Measurements from ENCODE around the gene SHISA6. TPM values are rescaled to one million over a fixed set of nuclear protein-coding genes. Genes with fewer than 3 reads are reported as not detected.
"Not testable (repeated sequence)": the region's sequence is repeated elsewhere in the genome, so short reads cannot be mapped to it uniquely, and the experiment has no call there.

SHISA6 gene
- total and polyA plus RNA-seq, 7 donors: 0.22 to 1.8 (median 0.40) TPM

GRCh38 chr17:11300201-11300600 is 59.2 kb downstream of the SHISA6 start:
- no peak for TF ChIP-seq CTCF (IDR thresholded peaks at IDR 0.05)
- H3K4me3 ChIP-seq: no peak overlapping the region
- no peaks in the 10 kb centered on the region for H3K36me3 ChIP-seq (ENCODE audit: insufficient read depth in 1 of 2, low read depth in 1 of 2)
- H3K9me3 ChIP-seq: no peaks in the 10 kb centered on the region
- no peak for DNase-seq
- intact Hi-C loops (cut with DNase I): no loop called here
- no peak overlapping the region for H3K27ac ChIP-seq
- ATAC-seq: no peak
- WGBS, 3 donors: 79 to 86% (median 80%) methylated on average over 7 of the region's 7 CpGs
- H3K4me1 ChIP-seq: no peaks in the 10 kb centered on the region
- H3K27me3 ChIP-seq (ENCODE audit: insufficient read depth in 3 of 3, low read length in 2 of 3): no peaks in the 10 kb centered on the region

GRCh38 chr17:11300738-11301137 is 59.7 kb downstream of the SHISA6 start:
- no peak overlapping the region for H3K4me3 ChIP-seq
- DNase-seq: no peak
- no peaks in the 10 kb centered on the region for H3K27me3 ChIP-seq (ENCODE audit: insufficient read depth in 3 of 3, low read length in 2 of 3)
- intact Hi-C loops (cut with DNase I): no loop called here
- ATAC-seq: no peak
- no peaks in the 10 kb centered on the region for H3K36me3 ChIP-seq (ENCODE audit: insufficient read depth in 1 of 2, low read depth in 1 of 2)
- no peaks in the 10 kb centered on the region for H3K4me1 ChIP-seq
- WGBS, 3 donors: 44 to 60% (median 53%) methylated on average over 6 of the region's 6 CpGs
- TF ChIP-seq CTCF (IDR thresholded peaks at IDR 0.05): no peak
- H3K27ac ChIP-seq: no peak overlapping the region
- H3K9me3 ChIP-seq: no peaks in the 10 kb centered on the region

- H3K9me3 ChIP-seq; H3K4me3 ChIP-seq; H3K27ac ChIP-seq; H3K36me3 ChIP-seq (ENCODE audit: insufficient read depth in 1 of 2, low read depth in 1 of 2); ATAC-seq; DNase-seq; H3K27me3 ChIP-seq (ENCODE audit: insufficient read depth in 3 of 3, low read length in 2 of 3); intact Hi-C loops (cut with DNase I); H3K4me1 ChIP-seq: not testable (repeated sequence)
- 88 to 94% (median 92%) methylated on average over 5 of the region's 5 CpGs for WGBS, 3 donors
Measured at GRCh38 chr17:11301874-11302273, 60.9 kb downstream of the SHISA6 start.

GRCh38 chr17:11302401-11303186 is 61.6 kb downstream of the SHISA6 start:
- Histone ChIP-seq H3K36me3 (ENCODE audit: insufficient read depth in 1 of 2, low read depth in 1 of 2) (no peaks in the 10 kb centered on the region), H3K4me3 (no peak overlapping the region), H3K27ac (no peak overlapping the region), H3K4me1 (no peaks in the 10 kb centered on the region), H3K27me3 (ENCODE audit: insufficient read depth in 3 of 3, low read length in 2 of 3) (no peaks in the 10 kb centered on the region), H3K9me3 (no peaks in the 10 kb centered on the region)
- no peak for TF ChIP-seq CTCF (IDR thresholded peaks at IDR 0.05)
- intact Hi-C loops (cut with DNase I): no loop called here
- WGBS, 3 donors: 41 to 44% (median 42%) methylated on average over 9 of the region's 9 CpGs
- DNase-seq (no peak), ATAC-seq (no peak)

- WGBS, 3 donors: 88 to 89% (median 89%) methylated on average over 12 of the region's 12 CpGs
- Histone ChIP-seq H3K9me3 (no peaks in the 10 kb centered on the region), H3K4me1 (no peaks in the 10 kb centered on the region), H3K36me3 (ENCODE audit: insufficient read depth in 1 of 2, low read depth in 1 of 2) (no peaks in the 10 kb centered on the region), H3K27ac (no peak overlapping the region), H3K27me3 (ENCODE audit: insufficient read depth in 3 of 3, low read length in 2 of 3) (no peaks in the 10 kb centered on the region), H3K4me3 (no peak overlapping the region)
- DNase-seq (no peak), ATAC-seq (no peak)
- intact Hi-C loops (cut with DNase I): no loop called here
- TF ChIP-seq CTCF (IDR thresholded peaks at IDR 0.05): no peak
Measured at GRCh38 chr17:11303773-11304394, 62.9 kb downstream of the SHISA6 start.
